Sigmoid colon (tissue), 3 donors: ENCODE results near the gene ABCC1.

Experiments used
- POLR2A ChIP-seq, 2 donors: fragments of 450-650 bp; IDR thresholded peaks; one replicate each; pipeline ENCODE4 v1.6.1; 2016; ENCODE audit warnings: antibody characterized with exemption in 2 of 2, mild to moderate bottlenecking in 2 of 2, moderate library complexity in 2 of 2
- TF ChIP-seq, protein P1 (sequence below), 4 experiments: fragments of 450-650 bp in 3 of 4; fragments of 200-600 bp in 1 of 4; IDR thresholded peaks; one replicate each; pipeline ENCODE4 v1.5.1; 2016 to 2019; ENCODE audit warnings: antibody characterized with exemption in 4 of 4, mild to moderate bottlenecking in 3 of 4, moderate library complexity in 2 of 4

DNA sequence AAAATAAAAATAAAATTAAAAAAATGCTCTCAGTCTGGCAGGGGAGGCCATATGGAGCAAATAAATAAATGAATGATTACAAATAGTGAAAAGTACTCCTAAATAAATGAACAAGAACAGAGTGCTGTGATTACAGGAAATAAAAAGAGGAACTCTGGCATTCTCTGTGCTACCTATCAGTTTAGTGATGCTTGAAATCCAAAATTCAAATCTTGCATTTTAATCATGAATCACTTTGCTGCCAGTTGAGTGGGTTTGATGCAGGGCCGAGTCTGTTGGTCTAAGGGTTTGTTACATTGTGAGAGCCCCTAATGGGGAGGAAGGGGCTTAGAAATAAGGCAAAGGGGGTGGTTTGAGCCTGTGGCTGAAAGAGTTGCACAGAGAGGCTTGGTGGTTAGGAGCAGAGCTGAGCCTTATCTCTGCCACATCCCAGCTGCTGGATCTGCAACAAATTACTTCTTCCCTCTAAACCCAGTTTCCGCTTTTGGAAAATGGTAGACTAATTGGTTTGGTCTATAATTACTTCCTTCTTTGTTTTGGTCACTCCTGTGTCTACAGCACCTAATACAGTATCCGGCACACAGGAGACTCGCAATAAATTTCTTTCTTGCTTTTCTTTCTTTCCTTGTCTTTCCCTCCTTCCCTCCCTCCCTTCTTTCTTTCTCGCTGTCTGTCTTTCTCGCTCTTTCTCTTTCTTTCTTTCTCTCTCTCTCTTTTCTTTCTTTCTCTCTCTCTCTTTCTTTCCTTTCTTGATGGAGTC lies 6.3 kb upstream of the ABCC1 start:
- no peak for TF ChIP-seq POLR2A (IDR thresholded peaks at IDR 0.05)
- TF ChIP-seq, protein P1, sequence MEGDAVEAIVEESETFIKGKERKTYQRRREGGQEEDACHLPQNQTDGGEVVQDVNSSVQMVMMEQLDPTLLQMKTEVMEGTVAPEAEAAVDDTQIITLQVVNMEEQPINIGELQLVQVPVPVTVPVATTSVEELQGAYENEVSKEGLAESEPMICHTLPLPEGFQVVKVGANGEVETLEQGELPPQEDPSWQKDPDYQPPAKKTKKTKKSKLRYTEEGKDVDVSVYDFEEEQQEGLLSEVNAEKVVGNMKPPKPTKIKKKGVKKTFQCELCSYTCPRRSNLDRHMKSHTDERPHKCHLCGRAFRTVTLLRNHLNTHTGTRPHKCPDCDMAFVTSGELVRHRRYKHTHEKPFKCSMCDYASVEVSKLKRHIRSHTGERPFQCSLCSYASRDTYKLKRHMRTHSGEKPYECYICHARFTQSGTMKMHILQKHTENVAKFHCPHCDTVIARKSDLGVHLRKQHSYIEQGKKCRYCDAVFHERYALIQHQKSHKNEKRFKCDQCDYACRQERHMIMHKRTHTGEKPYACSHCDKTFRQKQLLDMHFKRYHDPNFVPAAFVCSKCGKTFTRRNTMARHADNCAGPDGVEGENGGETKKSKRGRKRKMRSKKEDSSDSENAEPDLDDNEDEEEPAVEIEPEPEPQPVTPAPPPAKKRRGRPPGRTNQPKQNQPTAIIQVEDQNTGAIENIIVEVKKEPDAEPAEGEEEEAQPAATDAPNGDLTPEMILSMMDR (IDR thresholded peaks at IDR 0.05), result no peak
